Hippocampal formation (tissue), 2 donors: Measurements from ENCODE around the gene CAPN11.

Source experiments
- DNase-seq, 2 donors: peaks; one replicate each; lab custom pipeline; 2025; lab: John Stamatoyannopoulos, UW

The CAPN11 gene

GRCh38 chr6:44158770-44159228, at the start of gene CAPN11:
Gene CAPN11 (plus strand): TSS chr6:44158820. CDS start chr6:44158849, 29 bp downstream.
- no peak for DNase-seq

- DNase-seq = no peak
Observed at GRCh38 chr6:44109212-44109611, 49.4 kb upstream of the CAPN11 start.

- DNase-seq = no peak
Observed at GRCh38 chr6:44110005-44110676, 48.5 kb upstream of the CAPN11 start.

GRCh38 chr6:44110966-44111365, 47.7 kb upstream of the CAPN11 start:
- no peak for DNase-seq

- no peak for DNase-seq
Observed at GRCh38 chr6:44111434-44112417, 46.9 kb upstream of the CAPN11 start.

GRCh38 chr6:44113414-44113813, 45.2 kb upstream of the CAPN11 start:
- DNase-seq = no peak

GRCh38 chr6:44115866-44116265, 42.8 kb upstream of the CAPN11 start:
- DNase-seq = no peak

GRCh38 chr6:44116641-44117382, 41.8 kb upstream of the CAPN11 start:
- no peak for DNase-seq

- no peak for DNase-seq
Observed at GRCh38 chr6:44117397-44118128, 41.1 kb upstream of the CAPN11 start.

- DNase-seq = no peak
Observed at GRCh38 chr6:44119704-44120262, 38.8 kb upstream of the CAPN11 start.

- no peak for DNase-seq
Observed at GRCh38 chr6:44120692-44121443, 37.8 kb upstream of the CAPN11 start.

GRCh38 chr6:44122801-44123200, 35.8 kb upstream of the CAPN11 start:
- no peak for DNase-seq

GRCh38 chr6:44123544-44123943, 35.1 kb upstream of the CAPN11 start:
- DNase-seq = no peak

- no peak for DNase-seq
Observed at GRCh38 chr6:44126320-44127149, 32.1 kb upstream of the CAPN11 start.

- DNase-seq = peak; percentile 69 to 81
Observed at GRCh38 chr6:44127186-44128019, 31.2 kb upstream of the CAPN11 start, which contains the start of the genes MRPL14 and TMEM63B. Gene MRPL14 (minus strand): TSS chr6:44127452. CDS start chr6:44116611, 10,841 bp downstream. Gene TMEM63B (plus strand): TSS chr6:44127554. CDS start chr6:44134585, 7,031 bp downstream.

GRCh38 chr6:44128020-44128917, 30.4 kb upstream of the CAPN11 start:
- DNase-seq = no peak

GRCh38 chr6:44129841-44130322, 28.7 kb upstream of the CAPN11 start:
- DNase-seq = no peak
